GM19239 (cell line): ENCODE data around the gene P2RY2.

ENCODE experiments used
- DNase-seq: peaks from one replicate; pipeline ENCODE4 v3.0.0; 2011; ENCODE audit warnings: low spot score; ENCODE audit not compliant: insufficient read length
- FAIRE-seq: peaks from 2 replicates; lab custom pipeline; 2011; peaks lifted over from hg19 to GRCh38; lab: Jason Lieb, UNC

The P2RY2 gene

DNA sequence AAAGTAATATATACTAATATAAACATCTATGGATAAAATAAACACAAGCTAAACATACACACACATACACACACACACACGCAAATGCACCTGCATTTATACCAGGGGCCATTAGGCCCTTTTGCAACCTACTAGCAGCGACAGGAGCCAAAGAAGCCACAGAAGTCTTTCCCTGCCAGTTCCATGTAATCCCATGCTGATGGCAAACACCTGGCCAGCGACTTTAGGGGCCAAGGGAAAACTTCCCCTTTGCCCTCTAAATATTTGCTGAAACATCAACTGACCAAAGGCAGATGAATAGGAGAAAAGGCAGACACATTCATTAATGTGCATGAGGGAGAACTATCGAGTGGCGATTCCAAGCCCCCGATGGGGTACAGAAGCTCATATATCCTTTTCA lies 14.8 kb upstream of the P2RY2 start:
- no peak for FAIRE-seq
- no peak for DNase-seq

DNA sequence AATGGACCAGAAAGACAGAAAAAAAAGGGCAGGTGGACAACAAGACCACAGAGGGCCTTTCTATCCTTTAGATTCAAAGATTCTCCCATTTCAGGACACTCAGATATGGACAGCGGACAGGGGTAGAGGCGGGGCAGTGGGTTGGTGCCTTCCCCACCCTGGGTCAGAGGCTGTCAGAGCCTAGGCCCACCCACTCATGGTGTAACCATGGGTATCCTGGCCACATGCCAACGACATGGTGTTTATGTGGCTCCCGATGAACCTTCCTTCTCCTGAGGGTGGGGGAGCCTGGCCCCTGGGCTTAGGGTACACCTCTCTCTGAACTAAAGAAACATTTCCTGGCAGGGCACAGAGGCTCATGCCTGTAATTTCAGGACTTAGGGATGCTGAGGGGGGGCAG lies 14.3 kb upstream of the P2RY2 start:
- FAIRE-seq (no peak), DNase-seq (no peak)

DNA sequence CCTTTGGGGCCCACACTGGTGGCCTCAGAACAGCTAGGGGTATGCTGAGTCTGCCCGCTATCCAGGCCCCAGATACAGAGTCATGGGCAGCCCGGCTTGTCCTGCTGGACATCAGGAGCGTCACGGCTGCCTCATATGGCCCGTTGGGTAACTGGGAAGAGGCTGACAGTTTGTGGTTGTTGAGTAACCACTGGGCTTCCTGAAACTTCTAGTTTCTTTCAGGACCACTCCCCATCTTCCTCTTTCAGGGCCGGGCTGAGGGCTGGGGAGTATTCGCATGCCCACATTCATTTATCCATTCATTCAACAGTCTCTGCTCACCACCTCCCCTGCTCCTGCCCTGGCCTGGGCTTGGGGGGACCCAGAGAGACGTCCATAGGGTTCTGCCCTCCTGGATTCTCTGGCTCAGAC lies 13.4 kb upstream of the P2RY2 start:
- DNase-seq (no peak), FAIRE-seq (no peak)

DNA sequence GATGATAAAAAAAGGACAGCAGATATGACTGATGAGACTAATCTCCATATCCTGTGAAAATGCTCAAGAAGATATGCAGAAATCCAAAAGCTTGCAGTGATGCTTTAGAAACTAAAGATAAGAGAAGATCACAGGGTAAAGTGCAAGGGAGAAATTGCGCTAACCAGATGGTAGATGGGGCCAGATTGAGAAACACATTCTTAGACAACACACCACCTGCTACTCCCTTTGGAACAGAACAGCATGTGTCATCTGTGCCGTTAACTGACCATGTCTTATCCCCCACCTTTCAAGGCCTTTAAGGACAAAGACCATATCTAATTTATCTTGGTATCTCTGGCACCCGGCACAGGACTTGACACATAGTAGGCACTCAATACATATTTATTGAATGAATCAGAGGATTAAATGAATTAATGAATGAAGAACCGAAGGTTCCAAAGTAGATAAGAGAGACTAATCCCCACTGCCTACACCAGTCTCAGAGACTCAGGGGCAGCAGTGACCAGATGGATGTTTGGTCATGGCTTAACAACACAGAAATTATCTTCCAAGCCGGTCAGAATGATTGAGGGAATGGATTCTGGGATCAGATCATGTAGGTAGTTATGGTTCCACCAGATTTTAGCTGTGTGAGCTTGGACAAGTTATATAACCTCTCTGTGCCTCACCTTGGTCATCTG lies 12.3 kb upstream of the P2RY2 start:
- DNase-seq (no peak), FAIRE-seq (no peak)

DNA sequence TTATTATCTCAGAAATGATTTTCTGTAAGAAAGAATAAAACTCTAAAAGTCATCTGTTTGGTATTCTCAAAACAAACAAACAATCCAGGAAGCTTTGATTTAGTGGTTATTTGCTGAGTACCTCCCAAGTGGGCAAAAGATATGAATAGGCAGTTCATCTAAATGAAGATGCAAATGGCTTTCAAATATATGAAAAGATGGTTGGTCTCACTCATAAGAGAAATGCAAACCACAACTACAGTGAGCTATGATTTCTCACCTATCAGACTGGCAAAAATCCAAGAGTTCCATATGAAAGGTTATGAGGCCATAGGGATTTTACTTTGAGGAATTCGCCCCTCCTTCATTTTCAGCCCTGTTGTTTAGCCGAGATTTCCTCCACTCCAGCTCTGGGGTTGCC lies 11.3 kb upstream of the P2RY2 start:
- DNase-seq (no peak), FAIRE-seq (no peak)

DNA sequence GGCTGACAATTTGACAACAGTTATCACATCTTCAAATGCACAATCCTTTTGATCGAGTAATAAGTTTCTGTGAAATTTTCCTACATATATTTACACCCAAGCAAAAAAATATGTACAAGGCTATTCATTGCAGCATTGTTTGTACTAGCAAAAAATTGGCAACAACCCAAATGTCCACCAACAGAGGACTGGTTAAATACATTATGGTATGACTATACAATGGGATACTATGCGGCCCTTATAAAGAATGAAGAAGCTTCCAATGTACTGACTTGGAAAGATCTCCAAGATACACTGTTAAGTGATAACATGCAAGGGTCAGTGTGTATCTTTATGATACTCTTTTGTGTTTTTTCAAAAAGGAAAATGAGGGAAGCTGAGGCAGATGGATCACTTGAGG lies 8.2 kb upstream of the P2RY2 start:
- DNase-seq (no peak), FAIRE-seq (no peak)

DNA sequence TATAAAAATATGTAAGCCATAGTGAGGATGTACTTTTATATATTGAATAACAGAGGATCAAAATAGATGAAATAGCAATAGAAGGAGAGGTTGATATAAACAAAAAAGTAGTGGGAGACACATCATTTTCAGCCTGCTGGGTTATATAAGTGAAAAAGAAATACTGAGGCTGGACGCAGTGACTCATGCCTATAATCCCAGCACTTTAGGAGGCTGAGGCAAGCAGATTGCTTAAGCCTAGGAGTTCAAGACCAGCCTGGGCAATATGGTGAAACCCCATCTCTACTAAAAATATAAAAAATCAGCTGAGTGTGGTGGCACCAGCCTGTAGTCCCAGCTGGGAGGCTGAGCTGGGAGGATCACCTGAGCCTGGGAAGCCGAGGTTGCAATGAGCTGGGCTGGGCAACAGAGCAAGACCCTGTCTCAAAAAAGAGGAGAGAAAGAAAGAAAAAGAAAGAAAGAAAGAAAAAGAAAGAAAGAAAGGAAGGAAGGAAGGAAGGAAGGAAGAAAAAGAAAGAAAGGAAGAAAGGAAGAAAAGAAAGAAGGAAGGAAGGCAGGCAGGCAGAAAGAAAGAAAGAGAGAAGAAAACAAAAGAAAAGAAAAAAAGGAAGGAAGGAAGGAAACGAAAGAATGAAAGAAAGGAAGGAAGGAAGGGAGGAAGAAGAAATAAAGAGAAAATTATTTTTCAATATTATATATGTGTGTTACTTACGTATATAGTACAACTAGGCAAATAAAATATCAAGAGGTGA lies 7.0 kb upstream of the P2RY2 start:
- FAIRE-seq (no peak), DNase-seq (no peak)

DNA sequence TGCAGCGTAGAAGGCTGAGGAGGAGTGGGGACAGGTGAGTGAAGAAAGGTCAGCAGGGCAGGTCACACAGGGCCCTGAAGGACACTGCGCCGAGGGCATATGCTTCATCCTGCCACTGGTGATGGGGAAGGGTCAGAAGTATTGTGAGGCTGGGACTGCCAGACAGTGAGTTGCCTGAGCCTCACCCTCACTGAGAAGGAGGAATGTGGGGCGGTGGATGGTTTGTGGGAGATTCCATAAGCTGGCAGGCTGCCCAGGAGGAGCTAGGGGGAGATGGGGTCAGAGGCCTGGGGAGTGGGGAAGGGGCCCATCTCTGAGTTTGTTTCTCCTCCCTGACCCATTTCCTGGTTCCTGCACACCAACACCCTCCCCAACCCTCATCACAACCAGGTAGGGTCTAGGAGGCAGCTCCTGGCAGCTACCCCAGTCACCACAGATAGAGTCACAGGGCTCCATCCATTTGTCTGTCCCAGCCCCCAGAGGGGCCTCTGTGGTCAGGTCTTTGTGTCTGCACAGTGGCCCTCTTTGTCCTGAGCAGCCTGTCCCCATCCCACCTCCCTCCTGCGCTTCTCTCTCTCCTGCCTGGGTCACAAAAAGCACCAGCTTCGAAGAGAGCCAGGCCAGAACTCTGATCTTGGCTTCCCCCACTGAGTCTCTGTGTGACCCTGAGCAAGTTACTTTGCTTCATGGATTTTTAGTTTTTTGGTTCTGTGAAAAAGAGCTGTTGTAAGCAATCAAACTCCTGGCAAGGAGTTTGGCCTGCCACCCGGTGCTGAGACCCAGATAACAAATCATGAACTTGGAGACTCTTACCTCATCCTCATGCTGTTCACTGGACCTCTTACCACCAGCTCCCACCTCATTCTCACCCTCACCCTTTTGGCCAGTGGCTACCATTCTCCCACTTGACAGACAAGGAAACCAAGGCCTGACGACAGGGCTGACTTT lies 4.6 kb upstream of the P2RY2 start:
- FAIRE-seq (no peak), DNase-seq (no peak)

DNA sequence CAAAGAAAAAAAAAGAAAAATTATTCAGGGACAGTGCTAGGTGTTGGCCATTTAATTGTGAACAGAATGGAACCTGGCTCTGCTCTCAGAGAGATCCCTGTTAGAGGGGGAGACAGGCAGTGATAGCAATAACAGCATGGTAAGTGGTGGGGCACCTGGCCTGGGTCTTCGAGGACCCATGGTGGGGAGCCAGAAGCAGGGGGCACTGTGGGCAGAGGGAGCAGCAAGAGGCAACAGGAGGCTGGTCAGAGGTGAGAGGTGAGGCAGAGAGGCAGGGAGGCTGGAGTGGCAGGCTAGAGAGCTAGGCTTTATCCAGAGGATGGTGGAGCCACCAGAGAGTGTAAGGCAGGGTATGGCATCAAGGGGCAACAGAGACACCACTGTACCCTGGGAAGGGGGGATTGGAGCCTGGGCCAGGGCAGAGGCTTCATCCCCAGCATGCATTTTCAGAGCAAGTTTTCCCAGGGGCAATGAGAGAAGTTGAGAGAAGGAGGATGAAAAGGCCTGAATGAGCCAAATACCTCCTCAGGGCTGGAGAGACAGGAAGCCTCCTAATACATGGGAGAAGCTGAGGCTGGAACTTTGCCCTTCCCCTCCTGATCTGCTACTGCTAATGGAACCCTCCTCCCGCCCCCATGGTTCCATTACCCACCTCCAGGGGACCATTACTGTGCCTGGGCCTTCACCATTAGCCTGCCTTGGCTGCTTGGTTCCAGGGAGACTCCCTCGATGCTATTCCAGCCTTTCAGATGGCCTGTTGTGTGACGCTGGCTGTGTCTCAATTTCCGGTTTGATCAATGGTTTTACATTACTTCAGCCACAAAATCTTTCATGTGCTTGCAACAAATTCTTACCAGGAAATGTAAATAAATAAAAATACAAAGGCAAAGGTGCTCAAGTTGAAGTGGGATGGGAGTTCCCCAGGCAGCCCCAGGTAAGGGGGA lies 2.6 kb upstream of the P2RY2 start:
- no peak for FAIRE-seq
- DNase-seq: no peak

DNA sequence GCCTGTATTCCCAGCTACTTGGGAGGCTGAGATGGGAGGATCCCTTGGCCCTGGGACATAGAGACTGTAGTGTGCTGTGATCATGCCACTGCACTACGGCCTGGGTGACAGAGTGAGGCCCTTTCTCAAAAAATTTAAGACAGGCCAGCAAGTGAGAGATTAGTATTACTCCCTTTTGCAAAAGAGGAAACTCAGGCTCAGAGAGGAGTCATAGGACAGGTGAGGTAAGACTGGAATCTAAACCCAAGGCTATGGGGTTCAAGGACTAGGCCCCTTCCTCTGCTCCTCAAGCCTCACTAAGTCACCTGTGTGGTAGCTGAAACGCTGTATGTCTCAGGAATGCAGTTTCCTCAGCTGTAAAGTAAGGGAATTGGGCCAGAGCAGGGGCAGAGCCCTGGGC lies 1.6 kb upstream of the P2RY2 start:
- no peak for DNase-seq
- no peak for FAIRE-seq

DNA sequence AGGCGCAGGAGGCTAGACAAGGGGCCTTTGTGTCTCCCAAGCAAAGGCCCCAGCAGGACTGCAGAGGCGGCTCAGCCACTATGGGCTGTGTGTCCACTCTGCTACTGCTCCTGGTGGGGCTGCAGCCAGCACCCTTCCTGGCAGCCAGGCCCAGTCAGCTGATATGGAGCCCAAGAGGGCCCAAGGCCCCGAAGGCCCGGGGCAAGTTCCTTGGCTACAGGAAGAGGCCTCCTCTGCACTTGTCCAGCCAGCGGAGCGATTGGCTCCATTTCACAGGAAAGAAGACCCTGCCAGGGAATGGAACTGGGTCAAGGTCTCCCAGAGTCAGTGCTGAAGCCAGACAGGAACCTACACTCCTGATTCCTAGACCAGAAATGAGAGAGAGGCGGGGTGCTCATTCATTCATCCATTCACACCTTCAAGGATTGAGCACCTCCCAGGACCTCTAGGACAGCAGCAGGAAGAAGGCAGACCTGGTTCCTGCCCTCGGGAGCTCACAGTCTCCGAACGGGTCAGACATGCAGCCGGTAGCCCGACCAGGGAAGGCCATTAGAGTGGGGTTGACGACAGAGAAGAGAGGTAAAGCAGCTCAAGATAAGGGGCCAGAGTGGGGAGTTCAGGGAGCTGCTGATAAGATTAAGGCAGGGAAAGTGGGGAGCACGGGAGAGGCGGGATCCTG lies 811 bp upstream of the P2RY2 start:
- FAIRE-seq (no peak), DNase-seq (no peak)

DNA sequence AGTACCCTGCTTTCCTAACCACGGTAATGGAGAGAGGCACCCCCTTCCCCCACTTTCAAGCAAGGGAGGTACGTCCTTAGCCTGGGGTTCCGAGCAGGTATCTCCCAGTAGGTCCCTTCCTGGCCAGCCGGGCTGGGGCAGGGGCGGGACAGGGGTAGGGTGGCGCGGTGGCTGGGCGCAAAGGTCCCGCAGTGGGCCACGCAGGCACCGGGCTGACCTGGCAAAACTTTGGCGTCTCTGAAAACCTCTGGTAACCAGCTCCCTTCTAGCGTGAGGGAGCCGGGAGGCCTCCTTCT lies 323 bp upstream of the P2RY2 start:
- DNase-seq: no peak
- FAIRE-seq: no peak

DNA sequence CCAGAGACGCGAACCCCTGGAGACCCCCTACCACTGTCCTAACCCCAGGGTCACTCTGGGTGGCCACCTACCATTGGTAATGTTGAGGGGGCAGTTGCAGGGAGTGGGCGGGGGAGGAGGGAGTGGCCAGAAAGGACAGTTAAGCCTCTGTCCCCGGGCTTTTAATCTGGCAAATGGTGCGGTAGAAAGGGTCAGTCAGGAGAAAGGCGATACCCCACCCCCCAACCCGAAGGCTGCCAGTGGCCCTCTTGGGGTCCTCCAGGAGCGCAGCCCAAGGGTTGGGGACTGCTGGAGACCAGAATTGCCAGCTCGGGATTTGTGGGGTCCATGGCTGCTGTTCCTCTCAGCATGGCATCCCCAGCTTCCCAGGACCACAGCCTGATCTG lies 742 bp downstream of the P2RY2 start:
- DNase-seq (no peak), FAIRE-seq (no peak)

DNA sequence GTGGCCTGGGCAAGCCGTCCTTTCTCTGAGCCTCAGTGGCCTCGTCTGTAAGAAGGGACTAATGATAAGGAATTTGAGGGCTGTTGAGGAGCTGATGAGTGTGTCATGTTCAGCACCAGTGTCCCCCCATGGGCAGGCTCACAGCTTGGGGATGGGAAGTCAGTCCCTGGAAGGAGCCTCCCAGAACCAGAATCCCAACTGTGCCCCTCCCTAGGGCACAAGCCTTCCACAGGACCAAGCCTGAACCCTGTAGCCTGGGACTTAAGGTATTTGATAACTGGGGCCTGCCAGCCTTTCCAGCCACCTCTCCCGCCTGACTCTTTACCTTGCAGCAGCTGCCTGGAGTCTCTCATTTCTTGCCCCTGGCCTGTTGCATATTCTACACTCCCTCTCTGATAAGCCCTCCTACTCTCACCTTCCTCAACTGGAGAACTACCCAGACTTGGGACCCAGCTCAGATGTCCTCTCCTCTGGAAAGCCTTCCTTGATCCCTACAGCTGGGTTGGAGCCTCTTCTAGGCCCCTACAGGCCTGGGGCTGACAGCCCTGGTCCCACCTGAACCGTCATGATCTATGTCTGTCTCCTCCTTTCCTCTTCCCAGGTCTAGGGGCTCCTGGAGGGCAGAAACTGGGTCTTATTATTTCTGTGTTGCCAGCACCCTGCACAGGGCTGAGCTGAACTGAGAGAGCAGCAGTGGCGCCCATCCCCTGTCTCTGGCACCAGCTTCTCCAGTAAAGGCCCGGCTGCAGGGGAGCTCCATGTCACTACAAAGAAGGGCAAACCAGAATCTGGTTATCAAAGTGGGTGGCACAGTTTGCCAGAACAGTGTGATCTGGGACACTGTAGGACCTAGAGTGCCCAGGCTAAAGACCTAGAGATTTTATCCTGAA lies 1.6 kb downstream of the P2RY2 start:
- FAIRE-seq (no peak), DNase-seq (no peak)

DNA sequence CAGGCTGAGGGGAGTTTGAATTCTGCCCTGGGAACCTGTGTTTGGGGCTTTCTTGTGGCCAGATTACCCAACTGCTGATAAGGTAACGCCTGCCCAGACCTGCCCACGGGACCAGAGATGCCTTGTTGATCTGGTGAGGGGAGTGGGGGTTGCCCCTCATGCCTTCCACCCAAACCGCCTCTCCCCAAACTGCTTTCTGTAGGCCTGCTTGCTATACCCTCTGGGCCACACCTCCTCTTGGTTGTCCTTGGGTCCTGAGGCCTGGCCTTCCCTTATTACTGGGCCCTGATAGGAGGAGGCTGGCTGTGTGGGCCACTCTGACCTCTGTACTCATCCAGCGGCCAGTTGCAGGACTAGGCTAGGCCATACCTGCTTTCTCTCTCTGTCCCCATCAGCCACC lies 3.4 kb downstream of the P2RY2 start:
- no peak for DNase-seq
- no peak for FAIRE-seq

DNA sequence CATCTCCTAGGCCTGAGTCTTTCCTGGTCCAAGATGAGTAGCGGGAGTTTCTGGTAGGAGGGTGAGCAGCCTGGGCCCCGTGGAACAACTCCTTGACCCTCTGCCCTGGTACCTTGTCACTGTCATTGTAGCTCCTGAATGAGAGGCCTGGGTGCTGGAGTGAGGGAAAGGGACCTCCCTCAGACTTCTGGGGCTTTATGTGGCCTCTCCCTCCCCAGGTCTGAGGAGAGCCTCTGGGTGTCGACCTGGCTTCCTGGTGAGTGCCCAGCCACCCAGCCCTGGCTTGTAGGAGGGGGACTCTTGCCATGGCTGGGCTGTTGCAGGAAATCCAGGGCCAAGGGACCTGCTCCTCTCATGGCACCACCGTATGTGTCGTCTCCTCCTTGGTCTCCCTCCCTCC lies 3.9 kb downstream of the P2RY2 start:
- DNase-seq: no peak
- FAIRE-seq: no peak

DNA sequence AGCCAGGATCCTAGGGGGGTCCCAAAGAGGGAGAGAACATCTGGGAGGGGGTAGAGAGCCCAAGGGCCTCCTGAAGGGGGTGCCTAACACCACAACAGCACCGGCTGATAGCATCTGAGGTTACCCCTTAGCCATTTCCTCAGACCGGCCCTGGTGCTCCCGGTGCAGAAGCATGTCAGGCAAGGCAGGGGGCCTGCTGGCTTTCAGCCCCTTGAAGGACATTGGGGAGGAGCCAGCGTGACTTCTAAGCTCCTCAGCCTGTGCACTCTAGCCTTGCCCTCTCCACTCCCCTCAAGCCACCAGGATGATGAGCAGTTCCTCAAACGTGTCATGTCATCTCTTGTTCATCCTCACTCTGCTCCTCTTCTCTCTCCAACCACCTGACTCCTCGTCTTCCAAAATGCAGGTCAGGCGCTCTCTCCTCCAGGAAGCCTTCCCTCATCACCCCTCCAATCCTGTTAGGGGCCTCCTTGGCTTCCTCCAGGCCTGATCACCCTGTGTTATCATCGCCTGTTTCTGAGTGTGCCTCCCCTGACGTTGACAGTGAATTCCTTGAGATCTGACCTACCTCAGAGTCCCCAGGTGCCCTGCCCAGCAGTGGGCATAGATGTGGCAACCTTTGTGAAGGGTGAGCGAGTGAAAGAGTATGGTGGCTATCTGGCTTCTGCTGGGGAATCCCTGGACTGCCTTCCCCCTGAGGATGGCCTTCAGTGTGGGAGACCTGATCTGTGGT lies 6.1 kb downstream of the P2RY2 start:
- DNase-seq: no peak
- no peak for FAIRE-seq
